Fibroblast of villous mesenchyme (primary cell): ENCODE data around the gene DDX24. TPM values are rescaled to one million over a fixed set of nuclear protein-coding genes. Genes with fewer than 3 reads are reported as not detected.

Experiments
- DNase-seq: peaks from one replicate; pipeline ENCODE4 v3.0.0-alpha.2; 2010; ENCODE audit warnings: low read depth
- H3K4me3 ChIP-seq: 2 replicates; pipeline ENCODE4 v1.5.1; 2011; ENCODE audit warnings: low read depth, mild to moderate bottlenecking, low read length
- total RNA-seq: library from RNA; depleted of rRNA; stranded (reverse); fragments of >200 nt; gene quantifications from 2 replicates; pipeline ENCODE4 v1.2.3, GENCODE V29; 2012
- TF ChIP-seq, protein P1 (sequence below): IDR thresholded peaks from 2 replicates; pipeline ENCODE4 v1.5.1; 2012; ENCODE audit warnings: low read depth, mild to moderate bottlenecking, low read length; ENCODE audit not compliant: insufficient read depth

DDX24 gene
- total RNA-seq, 1 donor, result 128 TPM

DNA sequence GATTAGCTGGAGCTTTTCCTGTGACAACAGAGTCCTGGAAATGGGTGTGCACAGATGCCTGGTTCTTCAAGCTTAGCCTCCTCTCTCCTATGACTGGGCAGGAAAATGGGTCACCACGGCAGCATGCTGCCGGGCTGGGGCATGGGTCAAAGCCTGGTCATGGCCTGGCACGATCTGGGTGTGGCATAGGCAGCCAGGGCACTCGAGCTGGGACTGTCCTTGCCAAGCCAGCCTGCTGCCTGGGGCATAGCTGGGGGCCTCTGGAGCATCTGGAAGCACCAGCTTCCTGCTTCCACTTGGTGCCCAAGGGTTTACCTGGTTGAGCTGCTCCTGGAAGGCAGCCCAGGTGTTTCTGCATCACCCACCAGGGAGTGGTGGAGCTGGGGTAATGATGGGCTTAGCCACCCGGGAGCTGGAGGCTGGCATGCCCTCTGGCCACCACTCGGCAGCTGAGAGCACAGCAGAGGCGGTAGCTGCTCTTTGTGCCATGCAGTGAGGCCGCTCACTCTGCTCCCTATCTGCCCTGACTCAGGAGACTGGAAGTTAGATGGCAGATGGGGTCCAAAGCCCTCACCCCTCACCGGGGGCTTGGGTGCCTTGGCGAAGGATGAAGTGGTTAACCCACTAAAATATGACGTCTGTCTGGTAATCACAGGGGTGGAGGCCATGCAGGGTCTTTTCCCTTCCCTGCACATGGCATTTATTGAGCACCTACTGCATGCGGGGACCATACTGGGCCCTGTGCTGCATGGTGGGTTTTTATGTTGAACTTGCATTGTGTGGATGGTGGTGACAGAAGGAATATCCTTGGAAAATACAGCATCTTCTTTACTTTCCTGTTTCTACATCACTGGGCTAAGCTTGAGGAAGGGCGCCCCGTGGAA, 53.2 kb downstream of the DDX24 start:
- TF ChIP-seq, protein P1, sequence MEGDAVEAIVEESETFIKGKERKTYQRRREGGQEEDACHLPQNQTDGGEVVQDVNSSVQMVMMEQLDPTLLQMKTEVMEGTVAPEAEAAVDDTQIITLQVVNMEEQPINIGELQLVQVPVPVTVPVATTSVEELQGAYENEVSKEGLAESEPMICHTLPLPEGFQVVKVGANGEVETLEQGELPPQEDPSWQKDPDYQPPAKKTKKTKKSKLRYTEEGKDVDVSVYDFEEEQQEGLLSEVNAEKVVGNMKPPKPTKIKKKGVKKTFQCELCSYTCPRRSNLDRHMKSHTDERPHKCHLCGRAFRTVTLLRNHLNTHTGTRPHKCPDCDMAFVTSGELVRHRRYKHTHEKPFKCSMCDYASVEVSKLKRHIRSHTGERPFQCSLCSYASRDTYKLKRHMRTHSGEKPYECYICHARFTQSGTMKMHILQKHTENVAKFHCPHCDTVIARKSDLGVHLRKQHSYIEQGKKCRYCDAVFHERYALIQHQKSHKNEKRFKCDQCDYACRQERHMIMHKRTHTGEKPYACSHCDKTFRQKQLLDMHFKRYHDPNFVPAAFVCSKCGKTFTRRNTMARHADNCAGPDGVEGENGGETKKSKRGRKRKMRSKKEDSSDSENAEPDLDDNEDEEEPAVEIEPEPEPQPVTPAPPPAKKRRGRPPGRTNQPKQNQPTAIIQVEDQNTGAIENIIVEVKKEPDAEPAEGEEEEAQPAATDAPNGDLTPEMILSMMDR, result no peak
- no peak overlapping the region for H3K4me3 ChIP-seq
- no peak for DNase-seq

DNA sequence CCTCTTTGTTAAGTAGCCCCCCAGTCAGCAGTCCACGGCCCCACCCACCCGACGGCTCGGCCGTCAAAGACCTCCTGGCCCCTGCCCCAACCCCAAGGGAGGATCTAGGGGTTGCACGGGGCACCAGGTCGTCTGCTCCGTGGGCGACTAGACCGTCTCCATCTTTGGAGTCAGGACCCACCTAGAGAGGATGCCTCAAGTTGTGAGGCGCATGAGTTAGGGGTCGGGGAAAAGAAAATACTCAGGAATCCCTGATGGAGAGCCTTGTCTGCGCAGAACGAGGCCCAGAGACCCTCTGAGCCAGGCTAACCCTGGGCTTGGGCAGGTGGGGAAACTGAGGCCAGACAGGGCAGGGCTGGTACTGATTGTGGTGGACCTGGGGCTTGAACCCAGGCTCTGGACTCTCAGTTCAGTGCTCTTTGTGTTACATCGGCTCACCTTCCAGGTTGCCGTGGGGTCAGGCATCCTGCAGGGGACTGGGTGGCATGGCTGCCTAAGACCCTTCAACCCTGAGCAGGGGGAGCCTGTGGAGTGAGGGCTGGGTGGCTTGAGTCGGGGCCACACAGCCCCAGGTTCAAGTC, 54.0 kb downstream of the DDX24 start:
- TF ChIP-seq, protein P1, result no peak
- peak overlapping the region; percentile 70 for H3K4me3 ChIP-seq
- no peak for DNase-seq

DNA sequence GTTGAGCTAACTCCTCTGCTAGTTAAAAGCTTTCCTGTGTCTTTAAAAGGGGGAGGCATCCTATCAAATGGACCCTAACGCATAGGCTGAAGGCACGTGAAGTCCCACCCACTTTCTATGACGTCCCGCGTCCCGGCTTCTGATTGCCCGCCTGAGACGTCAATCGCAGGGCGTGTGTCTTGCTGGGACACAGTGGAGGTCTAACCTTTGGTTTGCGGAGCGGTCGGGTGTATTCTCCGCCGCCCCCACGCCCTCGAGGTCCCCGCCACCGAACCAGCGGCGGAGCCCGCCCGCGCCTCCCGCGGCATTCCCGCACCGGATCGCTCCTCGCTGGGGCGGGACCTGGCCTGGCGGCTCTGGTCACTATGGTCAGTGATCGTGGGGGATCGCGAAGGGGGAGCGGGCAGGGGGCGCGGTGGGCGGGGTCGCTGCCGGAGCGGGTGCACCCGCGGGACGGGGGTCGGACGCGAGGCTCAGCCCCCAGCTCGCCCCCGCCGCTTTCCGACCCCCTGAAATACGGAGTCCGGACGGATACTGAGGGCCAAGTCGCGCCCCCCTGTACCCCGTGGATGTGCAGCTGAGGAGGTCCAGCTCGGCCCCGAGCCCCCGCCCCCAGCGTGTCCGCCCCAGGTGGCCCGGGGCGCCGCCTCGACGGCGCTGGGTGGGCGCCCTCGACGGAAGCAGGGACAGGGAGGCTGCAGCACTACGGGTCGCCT, 54.7 kb downstream of the DDX24 start, which contains the start of gene OTUB2:
Gene OTUB2, plus strand, starts transcription at position 168 of the 716 bp plus-strand sequence. Its CDS starts 198 bp downstream, at position 366.
- DNase-seq, result peak; percentile 98
- peak within 1 kb of the TSS; percentile 70 for H3K4me3 ChIP-seq
- TF ChIP-seq, protein P1, result no peak

DNA sequence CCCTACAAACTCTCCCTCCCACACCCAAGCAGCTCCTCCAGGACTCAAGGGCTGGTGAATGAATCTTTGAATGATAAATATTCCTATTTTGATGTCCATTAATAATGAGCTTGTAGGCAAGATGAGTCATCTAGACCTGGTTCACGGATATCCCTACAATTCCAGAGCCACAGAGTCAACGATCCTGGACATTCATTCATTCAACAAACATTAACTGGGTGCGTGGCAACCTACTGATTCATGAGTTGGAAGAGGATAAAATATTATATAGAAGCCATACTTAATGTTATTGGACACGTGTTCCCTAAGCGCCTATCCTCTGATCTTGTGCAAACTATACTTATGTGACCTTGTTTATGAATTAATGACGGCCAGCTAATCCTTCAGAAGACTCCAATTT, 55.3 kb downstream of the DDX24 start:
- TF ChIP-seq, protein P1, result no peak
- DNase-seq, result no peak
- H3K4me3 ChIP-seq, result peak overlapping the region; percentile 70

DNA sequence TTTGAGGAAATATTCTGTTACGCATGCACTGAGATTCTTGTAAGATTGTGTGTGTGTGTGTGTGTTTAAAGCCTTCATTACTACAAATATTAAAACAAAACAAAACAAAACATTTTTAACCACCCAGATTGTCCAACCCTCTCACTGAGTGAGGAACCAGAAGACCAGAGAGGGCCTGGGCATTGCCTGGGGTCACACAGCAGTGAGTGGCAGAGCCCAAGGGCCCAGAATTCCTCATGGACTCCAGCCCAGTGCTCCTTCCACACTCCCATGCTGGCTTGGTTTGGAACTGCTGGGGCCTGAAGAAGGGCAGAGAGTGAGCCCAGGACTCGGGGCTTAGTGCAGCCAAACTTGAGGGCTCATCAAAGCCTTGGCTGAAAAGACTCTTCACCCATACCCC, 56.5 kb downstream of the DDX24 start:
- TF ChIP-seq, protein P1, result no peak
- DNase-seq, result no peak
- no peak overlapping the region for H3K4me3 ChIP-seq

DNA sequence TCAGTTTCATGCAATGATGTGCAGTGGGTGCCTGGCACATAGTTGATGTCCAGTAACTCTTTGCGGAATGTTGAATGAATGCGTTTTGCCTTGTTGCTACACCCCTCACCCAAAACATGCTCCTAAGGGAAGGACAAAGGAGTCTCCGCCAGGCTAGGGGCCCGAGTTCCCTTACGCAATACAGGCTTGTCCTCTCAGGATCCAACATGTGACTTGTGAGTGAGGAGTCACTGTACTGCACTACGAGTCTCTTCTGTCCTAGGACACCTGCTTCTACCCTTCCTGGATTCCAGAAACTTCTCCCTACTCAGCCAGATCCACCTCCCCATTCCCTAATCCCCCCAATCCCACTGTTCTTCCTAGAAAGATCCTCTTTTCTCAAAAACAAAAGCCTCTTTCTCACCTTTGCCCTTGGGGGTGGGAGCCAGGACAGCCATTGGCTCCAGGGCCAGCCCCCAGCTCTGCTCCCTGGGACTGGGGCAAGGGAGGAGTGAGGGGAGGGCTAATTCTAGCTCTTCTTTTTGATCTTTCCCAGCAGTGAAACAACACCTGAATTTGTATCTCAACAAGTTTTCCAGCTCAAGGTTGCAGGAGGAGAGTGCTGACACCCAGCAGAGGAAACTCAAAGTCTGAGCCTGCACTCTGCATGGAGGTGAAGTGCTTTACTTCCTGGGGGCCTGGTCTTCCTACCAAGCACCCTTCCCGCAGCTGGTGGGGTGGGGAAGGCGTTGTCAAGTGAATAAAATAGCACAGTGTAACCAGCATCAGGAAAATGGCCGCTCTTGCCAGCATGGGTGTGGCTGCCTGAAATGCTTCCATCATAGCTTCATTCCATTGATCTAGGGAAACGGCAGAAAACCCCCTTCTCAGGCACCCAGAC, 58.2 kb downstream of the DDX24 start:
- DNase-seq, result no peak
- TF ChIP-seq, protein P1, result no peak
- H3K4me3 ChIP-seq, result no peak overlapping the region
